ENCODE measurements around the gene TRAK2. TPM values are rescaled to one million over a fixed set of nuclear protein-coding genes. Genes with fewer than 3 reads are reported as not detected.

The TRAK2 gene
- total and polyA plus RNA-seq, 2 of the 13 experiments (the other 11 are each of a cell fraction or from before 2014, with no cell fraction given) = 7.7 to 21.0 TPM

GRCh38 chr2:201448061-201448460, 3.2 kb downstream of the TRAK2 start (continued):
- TF ChIP-seq ZNF605 (CRISPR knock-in tag; IDR thresholded peaks at IDR 0.05) (no peak), GTF3A (CRISPR knock-in tag; conservative IDR thresholded peaks at IDR 0.05) (no peak), AKNA (CRISPR knock-in tag; IDR thresholded peaks at IDR 0.05; ENCODE audit: borderline replicate concordance) (no peak), ZKSCAN1 (IDR thresholded peaks at IDR 0.05; ENCODE audit: low read length) (peak; percentile 81), SALL2 (CRISPR knock-in tag; IDR thresholded peaks at IDR 0.05) (no peak), ZNF639 (CRISPR knock-in tag; conservative IDR thresholded peaks at IDR 0.05) (no peak), ZNF367 (CRISPR knock-in tag; IDR thresholded peaks at IDR 0.05; ENCODE audit: borderline replicate concordance) (no peak), THAP11 (CRISPR knock-in tag; IDR thresholded peaks at IDR 0.05) (no peak), EHMT2 (IDR thresholded peaks at IDR 0.05; ENCODE audit: borderline replicate concordance, low read depth, low read length) (no peak), ZNF766 (CRISPR knock-in tag; IDR thresholded peaks at IDR 0.05; ENCODE audit: borderline replicate concordance) (no peak), HNF4A (CRISPR knock-in tag; IDR thresholded peaks at IDR 0.05) (peak; percentile 31), TFDP1 (CRISPR knock-in tag; IDR thresholded peaks at IDR 0.05; ENCODE audit: borderline replicate concordance) (no peak), NRL (CRISPR knock-in tag; IDR thresholded peaks at IDR 0.05; ENCODE audit: borderline replicate concordance) (no peak), EED (CRISPR knock-in tag; IDR thresholded peaks at IDR 0.05) (no peak), HHEX (CRISPR knock-in tag; IDR thresholded peaks at IDR 0.05) (no peak), ZNF792 (CRISPR knock-in tag; IDR thresholded peaks at IDR 0.05) (peak; percentile 34; the same call in 1 of the 2 replicates), KAT8 (CRISPR knock-in tag; IDR thresholded peaks at IDR 0.05) (no peak), HOXA3 (CRISPR knock-in tag; IDR thresholded peaks at IDR 0.05) (no peak), ZNF557 (CRISPR knock-in tag; IDR thresholded peaks at IDR 0.05) (no peak), ZNF124 (CRISPR knock-in tag; IDR thresholded peaks at IDR 0.05) (no peak), ZIK1 (CRISPR knock-in tag; IDR thresholded peaks at IDR 0.05; ENCODE audit: borderline replicate concordance, low read depth) (no peak)
- TF ChIP-seq, protein P1, sequence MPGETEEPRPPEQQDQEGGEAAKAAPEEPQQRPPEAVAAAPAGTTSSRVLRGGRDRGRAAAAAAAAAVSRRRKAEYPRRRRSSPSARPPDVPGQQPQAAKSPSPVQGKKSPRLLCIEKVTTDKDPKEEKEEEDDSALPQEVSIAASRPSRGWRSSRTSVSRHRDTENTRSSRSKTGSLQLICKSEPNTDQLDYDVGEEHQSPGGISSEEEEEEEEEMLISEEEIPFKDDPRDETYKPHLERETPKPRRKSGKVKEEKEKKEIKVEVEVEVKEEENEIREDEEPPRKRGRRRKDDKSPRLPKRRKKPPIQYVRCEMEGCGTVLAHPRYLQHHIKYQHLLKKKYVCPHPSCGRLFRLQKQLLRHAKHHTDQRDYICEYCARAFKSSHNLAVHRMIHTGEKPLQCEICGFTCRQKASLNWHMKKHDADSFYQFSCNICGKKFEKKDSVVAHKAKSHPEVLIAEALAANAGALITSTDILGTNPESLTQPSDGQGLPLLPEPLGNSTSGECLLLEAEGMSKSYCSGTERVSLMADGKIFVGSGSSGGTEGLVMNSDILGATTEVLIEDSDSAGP (CRISPR knock-in tag; IDR thresholded peaks at IDR 0.05; ENCODE audit: borderline replicate concordance) = no peak
- TF ChIP-seq, protein P2, sequence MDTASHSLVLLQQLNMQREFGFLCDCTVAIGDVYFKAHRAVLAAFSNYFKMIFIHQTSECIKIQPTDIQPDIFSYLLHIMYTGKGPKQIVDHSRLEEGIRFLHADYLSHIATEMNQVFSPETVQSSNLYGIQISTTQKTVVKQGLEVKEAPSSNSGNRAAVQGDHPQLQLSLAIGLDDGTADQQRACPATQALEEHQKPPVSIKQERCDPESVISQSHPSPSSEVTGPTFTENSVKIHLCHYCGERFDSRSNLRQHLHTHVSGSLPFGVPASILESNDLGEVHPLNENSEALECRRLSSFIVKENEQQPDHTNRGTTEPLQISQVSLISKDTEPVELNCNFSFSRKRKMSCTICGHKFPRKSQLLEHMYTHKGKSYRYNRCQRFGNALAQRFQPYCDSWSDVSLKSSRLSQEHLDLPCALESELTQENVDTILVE (CRISPR knock-in tag; IDR thresholded peaks at IDR 0.05) = no peak

Measured in HepG2 (cell line).